ENCODE measurements around the gene TMEM221. TPM values are rescaled to one million over a fixed set of nuclear protein-coding genes. Genes with fewer than 3 reads are reported as not detected.

TMEM221 gene
- total and polyA plus RNA-seq, 9 of the 15 experiments (the other 6 are each of a cell fraction or from before 2014, with no cell fraction given): 0.06 to 0.35 TPM; not detected in 7

DNA sequence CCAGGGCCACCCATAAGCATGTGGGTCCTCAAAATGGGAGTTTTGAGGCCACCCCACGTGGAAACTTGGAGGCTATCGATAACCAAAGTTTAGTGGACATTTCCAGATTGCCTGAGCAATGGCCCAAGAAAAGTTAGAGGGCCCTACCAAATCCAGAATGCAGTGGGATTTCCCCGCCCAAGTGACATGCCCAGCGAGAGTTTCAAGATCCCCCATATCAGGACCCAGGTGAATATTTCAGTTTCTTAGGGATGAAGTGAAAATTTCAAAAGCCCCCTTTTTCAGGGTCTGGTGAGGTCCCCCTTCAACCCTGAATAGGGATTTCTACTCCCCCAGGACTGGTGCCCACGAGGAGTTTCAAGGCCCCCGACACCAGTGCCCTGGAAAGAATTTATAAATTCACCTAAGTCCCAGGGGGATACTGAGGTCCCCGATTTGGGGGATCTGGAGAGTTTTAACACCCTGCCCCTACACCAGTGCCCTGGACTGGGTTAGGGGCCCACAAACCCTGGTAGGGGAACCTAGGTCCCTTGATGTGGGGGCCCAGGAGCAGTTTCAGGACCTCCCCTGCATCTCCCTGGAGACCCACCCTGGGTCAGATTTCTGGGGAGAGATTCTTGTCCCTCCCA lies 43.7 kb downstream of the TMEM221 start (continued):
- no peak for TF ChIP-seq NONO (IDR thresholded peaks at IDR 0.05; ENCODE audit: low read depth in 2 of 2, low read length in 1 of 2)
- no peak for TF ChIP-seq HMG20A (CRISPR knock-in tag; conservative IDR thresholded peaks at IDR 0.05)
- no peak for TF ChIP-seq MAFK (IDR thresholded peaks at IDR 0.05; ENCODE audit: low read length)
- TF ChIP-seq POLR2A (conservative IDR thresholded peaks at IDR 0.05): no peak
- TF ChIP-seq SIRT6 (IDR thresholded peaks at IDR 0.05; ENCODE audit: low read depth, low read length): no peak
- no peak for TF ChIP-seq PRPF4 (IDR thresholded peaks at IDR 0.05; ENCODE audit: insufficient read depth, low read depth, low read length, poor library complexity, severe bottlenecking)
- TF ChIP-seq, protein P1, sequence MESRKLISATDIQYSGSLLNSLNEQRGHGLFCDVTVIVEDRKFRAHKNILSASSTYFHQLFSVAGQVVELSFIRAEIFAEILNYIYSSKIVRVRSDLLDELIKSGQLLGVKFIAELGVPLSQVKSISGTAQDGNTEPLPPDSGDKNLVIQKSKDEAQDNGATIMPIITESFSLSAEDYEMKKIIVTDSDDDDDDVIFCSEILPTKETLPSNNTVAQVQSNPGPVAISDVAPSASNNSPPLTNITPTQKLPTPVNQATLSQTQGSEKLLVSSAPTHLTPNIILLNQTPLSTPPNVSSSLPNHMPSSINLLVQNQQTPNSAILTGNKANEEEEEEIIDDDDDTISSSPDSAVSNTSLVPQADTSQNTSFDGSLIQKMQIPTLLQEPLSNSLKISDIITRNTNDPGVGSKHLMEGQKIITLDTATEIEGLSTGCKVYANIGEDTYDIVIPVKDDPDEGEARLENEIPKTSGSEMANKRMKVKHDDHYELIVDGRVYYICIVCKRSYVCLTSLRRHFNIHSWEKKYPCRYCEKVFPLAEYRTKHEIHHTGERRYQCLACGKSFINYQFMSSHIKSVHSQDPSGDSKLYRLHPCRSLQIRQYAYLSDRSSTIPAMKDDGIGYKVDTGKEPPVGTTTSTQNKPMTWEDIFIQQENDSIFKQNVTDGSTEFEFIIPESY (CRISPR knock-in tag; IDR thresholded peaks at IDR 0.05): no peak
- TF ChIP-seq HMG20B (CRISPR knock-in tag; IDR thresholded peaks at IDR 0.05): no peak
- TF ChIP-seq CHAMP1 (IDR thresholded peaks at IDR 0.05): no peak
- no peak for TF ChIP-seq SP2 (IDR thresholded peaks at IDR 0.05; ENCODE audit: extremely low read depth, low read depth, low read length, poor library complexity, severe bottlenecking)
- TF ChIP-seq STAT5A (IDR thresholded peaks at IDR 0.05; ENCODE audit: borderline replicate concordance, low read length): no peak
- TF ChIP-seq, protein P2, sequence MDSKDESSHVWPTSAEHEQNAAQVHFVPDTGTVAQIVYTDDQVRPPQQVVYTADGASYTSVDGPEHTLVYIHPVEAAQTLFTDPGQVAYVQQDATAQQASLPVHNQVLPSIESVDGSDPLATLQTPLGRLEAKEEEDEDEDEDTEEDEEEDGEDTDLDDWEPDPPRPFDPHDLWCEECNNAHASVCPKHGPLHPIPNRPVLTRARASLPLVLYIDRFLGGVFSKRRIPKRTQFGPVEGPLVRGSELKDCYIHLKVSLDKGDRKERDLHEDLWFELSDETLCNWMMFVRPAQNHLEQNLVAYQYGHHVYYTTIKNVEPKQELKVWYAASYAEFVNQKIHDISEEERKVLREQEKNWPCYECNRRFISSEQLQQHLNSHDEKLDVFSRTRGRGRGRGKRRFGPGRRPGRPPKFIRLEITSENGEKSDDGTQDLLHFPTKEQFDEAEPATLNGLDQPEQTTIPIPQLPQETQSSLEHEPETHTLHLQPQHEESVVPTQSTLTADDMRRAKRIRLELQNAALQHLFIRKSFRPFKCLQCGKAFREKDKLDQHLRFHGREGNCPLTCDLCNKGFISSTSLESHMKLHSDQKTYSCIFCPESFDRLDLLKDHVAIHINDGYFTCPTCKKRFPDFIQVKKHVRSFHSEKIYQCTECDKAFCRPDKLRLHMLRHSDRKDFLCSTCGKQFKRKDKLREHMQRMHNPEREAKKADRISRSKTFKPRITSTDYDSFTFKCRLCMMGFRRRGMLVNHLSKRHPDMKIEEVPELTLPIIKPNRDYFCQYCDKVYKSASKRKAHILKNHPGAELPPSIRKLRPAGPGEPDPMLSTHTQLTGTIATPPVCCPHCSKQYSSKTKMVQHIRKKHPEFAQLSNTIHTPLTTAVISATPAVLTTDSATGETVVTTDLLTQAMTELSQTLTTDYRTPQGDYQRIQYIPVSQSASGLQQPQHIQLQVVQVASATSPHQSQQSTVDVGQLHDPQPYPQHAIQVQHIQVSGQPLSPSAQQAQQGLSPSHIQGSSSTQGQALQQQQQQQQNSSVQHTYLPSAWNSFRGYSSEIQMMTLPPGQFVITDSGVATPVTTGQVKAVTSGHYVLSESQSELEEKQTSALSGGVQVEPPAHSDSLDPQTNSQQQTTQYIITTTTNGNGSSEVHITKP (IDR thresholded peaks at IDR 0.05; ENCODE audit: partially characterized antibody): peak; percentile 58
- TF ChIP-seq IRF2 (CRISPR knock-in tag; IDR thresholded peaks at IDR 0.05): no peak
- TF ChIP-seq CHCHD3 (CRISPR knock-in tag; IDR thresholded peaks at IDR 0.05): 0 out of 2 replicates have a peak, but pooled peaks have one; percentile 32
- TF ChIP-seq MTA2 (IDR thresholded peaks at IDR 0.05; ENCODE audit: low read depth): no peak
- peak; percentile 87 for TF ChIP-seq RBM25 (IDR thresholded peaks at IDR 0.05; ENCODE audit: low read depth, low read length, severe bottlenecking)
- TF ChIP-seq HDAC3 (IDR thresholded peaks at IDR 0.05; ENCODE audit: borderline replicate concordance, partially characterized antibody): no peak
- TF ChIP-seq ZBTB1 (CRISPR knock-in tag; IDR thresholded peaks at IDR 0.05; ENCODE audit: borderline replicate concordance, low read depth): peak; percentile 52; the same call in 1 of the 2 replicates
- TF ChIP-seq DDX20 (tag; IDR thresholded peaks at IDR 0.05; ENCODE audit: low read depth): no peak
- TF ChIP-seq CBX1 (IDR thresholded peaks at IDR 0.05; ENCODE audit: low read depth): no peak
- TF ChIP-seq ZSCAN29 (IDR thresholded peaks at IDR 0.05): peak; percentile 79; the same call in 1 of the 2 replicates
- 0 out of 4 replicates have a peak, but pooled peaks of 1 of the 2 experiments have one; percentile 42 for TF ChIP-seq ARNT (IDR thresholded peaks at IDR 0.05)

Measured in K562 (cell line).